K562 (cell line): ENCODE results near the gene BTLA. TPM values are rescaled to one million over a fixed set of nuclear protein-coding genes. Genes with fewer than 3 reads are reported as not detected.

Source experiments
- ATAC-seq: fragments of 200-7000 bp; cut with Tn5 transposase; 3 replicates; pipeline ENCODE4 v1.9.1; 2020; ENCODE audit warnings: moderate library complexity
- BruUV-seq: library from RNA; stranded (reverse); fragments of 400-500 nt; replicated peaks from 2 replicates; lab custom pipeline; 2021; lab: Mats Ljungman, UMichigan
- CTCF ChIA-PET: fragments of 300-600 bp; formaldehyde crosslinking; extraction: SDS; loops from one replicate; lab custom pipeline; 2021; ENCODE audit warnings: low intra/inter-chr PET ratio; lab: Yijun Ruan, JAX
- POLR2A ChIA-PET: fragments of 300-600, 350-650 bp; sonication (Branson Sonifier 250); formaldehyde crosslinking; extraction: SDS; loops from one replicate; lab custom pipeline; 2021; ENCODE audit warnings: antibody characterized with exemption, inconsistent platforms; lab: Yijun Ruan, JAX
- DNase-seq, 4 experiments: peaks; one replicate each; pipeline versions ENCODE4 v3.0.0 to v3.0.0-alpha.2; 2011 to 2018; ENCODE audit warnings: low spot score in 3 of 4, mixed read lengths in 3 of 4; ENCODE audit errors: extremely low read depth in 1 of 4
- FAIRE-seq: peaks from 2 replicates; lab custom pipeline; 2011; peaks lifted over from hg19 to GRCh38; lab: Jason Lieb, UNC
- H2AFZ ChIP-seq: 2 replicates; pipeline ENCODE4 v1.6.0; 2011; ENCODE audit warnings: low read depth, low read length, control low read depth, inconsistent platforms
- H3K27ac ChIP-seq: fragments of 200-600 bp; 3 replicates; pipeline ENCODE4 v1.8.0; 2011; ENCODE audit warnings: low read depth, mild to moderate bottlenecking, control low read depth, inconsistent platforms, low read length, moderate library complexity, mixed read lengths; ENCODE audit errors: extremely low read depth
- H3K27me3 ChIP-seq, 2 experiments: fragments of 300-600 bp in 1 of 2; 2 replicates in 1 of 2; 3 replicates in 1 of 2; pipeline versions ENCODE4 v1.6.0 to v1.8.0; 2011; ENCODE audit warnings: inconsistent platforms in 2 of 2, low read length in 2 of 2, mild to moderate bottlenecking in 1 of 2, mixed read lengths in 1 of 2, moderate library complexity in 1 of 2; ENCODE audit not compliant: control insufficient read depth in 2 of 2, insufficient read depth in 2 of 2
- H3K36me3 ChIP-seq: fragments of 300-600 bp; 3 replicates; pipeline ENCODE4 v1.8.0; 2011; ENCODE audit warnings: mild to moderate bottlenecking, low read length, inconsistent platforms; ENCODE audit not compliant: control insufficient read depth, insufficient read depth
- H3K4me1 ChIP-seq, 2 experiments: fragments of 200-600 bp in 1 of 2; replicated peaks in 1 of 2; 2 replicates in 1 of 2; 3 replicates in 1 of 2; pipeline versions ENCODE4 v1.5.1 to v1.8.0; 2011; ENCODE audit warnings: inconsistent platforms in 2 of 2, low read length in 2 of 2, mild to moderate bottlenecking in 1 of 2, mixed read lengths in 1 of 2, moderate library complexity in 1 of 2; ENCODE audit not compliant: control insufficient read depth in 2 of 2, insufficient read depth in 2 of 2
- H3K4me2 ChIP-seq: 2 replicates; pipeline ENCODE4 v1.6.1; 2011; ENCODE audit warnings: low read length, control low read depth, inconsistent platforms, mixed read lengths; ENCODE audit not compliant: insufficient read depth
- H3K4me3 ChIP-seq: fragments of 200-600 bp; sonication (generic), shearing (Covaris generic); 2 replicates; pipeline ENCODE4 v1.5.1; 2016; ENCODE audit warnings: control low read depth, inconsistent platforms
- H3K79me2 ChIP-seq: fragments of 200-600 bp; 3 replicates; pipeline ENCODE4 v1.8.0; 2011; ENCODE audit warnings: low read length, inconsistent platforms; ENCODE audit not compliant: control insufficient read depth, insufficient read depth
- H3K9ac ChIP-seq, 2 experiments: 2 replicates each; pipeline versions ENCODE4 v1.6.0 to v1.6.1; 2011; ENCODE audit warnings: low read depth in 2 of 2, low read length in 2 of 2, control low read depth in 1 of 2, inconsistent platforms in 1 of 2, mild to moderate bottlenecking in 1 of 2, mixed read lengths in 1 of 2; ENCODE audit not compliant: insufficient read depth in 1 of 2
- H3K9me1 ChIP-seq: one replicate; pipeline ENCODE4 v1.6.0; 2011; ENCODE audit warnings: inconsistent platforms, mild to moderate bottlenecking, low read length, moderate library complexity; ENCODE audit not compliant: control insufficient read depth, insufficient read depth
- H3K9me3 ChIP-seq: replicated peaks from 2 replicates; pipeline ENCODE4 v1.5.1; 2011; ENCODE audit warnings: low read depth, low read length, inconsistent platforms; ENCODE audit not compliant: control insufficient read depth, insufficient read depth
- H4K20me1 ChIP-seq: replicated peaks from 2 replicates; pipeline ENCODE4 v1.6.1; 2011; ENCODE audit warnings: low read length, inconsistent platforms, mixed read lengths; ENCODE audit not compliant: control insufficient read depth, insufficient read depth
- CXXC5 ChIP-seq: fragments of 250-450 bp; sonication (Bioruptor Pico); IDR thresholded peaks from 2 replicates; pipeline ENCODE4 v1.8.0; 2022; ENCODE audit warnings: inconsistent platforms, mild to moderate bottlenecking, moderate library complexity
- JUND ChIP-seq, 2 experiments: IDR thresholded peaks; 2 replicates in 1 of 2; 3 replicates in 1 of 2; pipeline ENCODE4 v1.6.1; 2011; ENCODE audit warnings: borderline replicate concordance in 2 of 2, low read depth in 2 of 2, low read length in 2 of 2, improper control_type of control experiment in 1 of 2, missing biosample characterization in 1 of 2, missing genetic modification characterization in 1 of 2, missing genetic modification reagents in 1 of 2
- LEF1 ChIP-seq: fragments of 450-650 bp; IDR thresholded peaks from 2 replicates; pipeline ENCODE4 v1.6.1; 2016; ENCODE audit warnings: mild to moderate bottlenecking
- RREB1 ChIP-seq: fragments of 250-450 bp; sonication (Bioruptor Pico); IDR thresholded peaks from 2 replicates; pipeline ENCODE4 v1.4.0; 2020
- USF2 ChIP-seq: sonication (generic); formaldehyde crosslinking; IDR thresholded peaks from 2 replicates; pipeline ENCODE4 v1.5.0; 2020; ENCODE audit warnings: missing genetic modification reagents
- ZNF444 ChIP-seq: fragments of 250-450 bp; sonication (Bioruptor Pico); IDR thresholded peaks from 2 replicates; pipeline ENCODE4 v1.4.0; 2020; ENCODE audit warnings: mild to moderate bottlenecking, moderate library complexity
- ZNF449 ChIP-seq: fragments of 250-450 bp; sonication (Bioruptor Pico); IDR thresholded peaks from 2 replicates; pipeline ENCODE4 v1.8.0; 2022; ENCODE audit warnings: moderate library complexity, mild to moderate bottlenecking, inconsistent platforms
- ZNF79 ChIP-seq: fragments of 250-450 bp; sonication (Bioruptor Pico); IDR thresholded peaks from 2 replicates; pipeline ENCODE4 v1.4.0; 2020; ENCODE audit warnings: low read depth, mild to moderate bottlenecking, moderate library complexity
- WGBS: fragments of 100-300 bp; shearing (Covaris generic); methylation state at CpG from one replicate; pipeline ENCODE4 v1.1.6; 2016; ENCODE audit warnings: low coverage, mixed read lengths; ENCODE audit not compliant: insufficient coverage; ENCODE audit errors: missing lambda C conversion rate; 5-methylcytosine and 5-hydroxymethylcytosine counted together
- in situ Hi-C: fragments of 300-500 bp; cut with MboI; formaldehyde crosslinking; loops from 4 replicates; pipeline ENCODE4 v1.15.0; 2018; ENCODE audit warnings: inconsistent platforms, mixed read lengths
- intact Hi-C: fragments of 100-400 bp; cut with micrococcal nuclease; formaldehyde crosslinking; loops from 2 replicates; pipeline ENCODE4 v1.14.2; 2022
- polyA plus RNA-seq, 8 experiments: library from polyadenylated mRNA; depleted of rRNA in 4 of 8; stranded (reverse) in 5 of 8; unstranded in 3 of 8; fragments of >200 nt; fragmentation: Nextera tagmentation in 2 of 8; fragmentation: Illumina TruSeq in 1 of 8; extraction: Ambion mirVana in 2 of 8; extraction: Trizol in 1 of 8; gene quantifications; 2 replicates each; pipeline versions ENCODE4 v1.2.1 to v1.2.3, GENCODE V29; 2011 to 2014; ENCODE audit warnings: inconsistent platforms in 1 of 8, missing spikeins in 1 of 8
- total RNA-seq, 7 experiments: library from RNA; depleted of rRNA in 6 of 7; stranded (reverse); fragments of >200 nt in 6 of 7; fragmentation: Illumina TruSeq in 2 of 7; extraction: Trizol in 2 of 7; gene quantifications; 2 replicates each; pipeline versions ENCODE4 v1.2.1 to v1.2.3, GENCODE V29; 2011 to 2021; ENCODE audit warnings: low replicate concordance in 1 of 7

Gene BTLA
- total and polyA plus RNA-seq, 9 of the 15 experiments (the other 6 are each of a cell fraction or from before 2014, with no cell fraction given) = 0.22 TPM; not detected in 8

- no peak for DNase-seq
- no peak overlapping the region for H3K27ac ChIP-seq
- no TSS peak for BruUV-seq
- no peaks in the 10 kb centered on the region for H3K79me2 ChIP-seq
- H2AFZ ChIP-seq = no peak overlapping the region
- intact Hi-C loops = no loop called here
- 0% methylated on average over 4 of the region's 4 CpGs for WGBS
- no peaks in the 10 kb centered on the region for H4K20me1 ChIP-seq
- H3K4me3 ChIP-seq = no peak overlapping the region
- H3K9me1 ChIP-seq = no peaks in the 10 kb centered on the region
- no peaks in the 10 kb centered on the region for H3K9me3 ChIP-seq
- ATAC-seq = no peak
- no peaks in the 10 kb centered on the region; a peak in 1 of 5 replicates for H3K27me3 ChIP-seq
- H3K4me1 ChIP-seq = no peaks in the 10 kb centered on the region
- H3K36me3 ChIP-seq = no peaks in the 10 kb centered on the region
- ChIA-PET POLR2A (no interaction called here), CTCF (no interaction called here)
- H3K9ac ChIP-seq = no peak overlapping the region
- no peak for FAIRE-seq
- in situ Hi-C loops = no loop called here
- H3K4me2 ChIP-seq = no peak overlapping the region
- TF ChIP-seq LEF1 = no peak
- no peak for TF ChIP-seq CXXC5 (CRISPR knock-in tag)
- TF ChIP-seq JUND (IDR thresholded peaks at IDR 0.05; ENCODE audit: borderline replicate concordance, low read depth, low read length) = no peak
- no peak for TF ChIP-seq JUND (tag; IDR thresholded peaks at IDR 0.05; ENCODE audit: borderline replicate concordance, low read depth, low read length)
- no peak for TF ChIP-seq USF2 (CRISPR knock-in tag)
- no peak for TF ChIP-seq RREB1 (CRISPR knock-in tag)
- no peak for TF ChIP-seq ZNF444
- TF ChIP-seq ZNF79 (CRISPR knock-in tag) = no peak
- no peak for TF ChIP-seq ZNF449 (CRISPR knock-in tag)
Observed at GRCh38 chr3:112470788-112471187, 28.5 kb downstream of the BTLA start.
